NCI-H2227 treated with DMSO at 0.1 percent for 48 hours (cell line): ENCODE data around the gene TOLLIP.
"Not testable (repeated sequence)": the region's sequence is repeated elsewhere in the genome, so short reads cannot be mapped to it uniquely, and the experiment has no call there.

ENCODE experiments used
- DNase-seq: peaks from one replicate; lab custom pipeline; 2025; lab: John Stamatoyannopoulos, UW

The TOLLIP gene

DNA sequence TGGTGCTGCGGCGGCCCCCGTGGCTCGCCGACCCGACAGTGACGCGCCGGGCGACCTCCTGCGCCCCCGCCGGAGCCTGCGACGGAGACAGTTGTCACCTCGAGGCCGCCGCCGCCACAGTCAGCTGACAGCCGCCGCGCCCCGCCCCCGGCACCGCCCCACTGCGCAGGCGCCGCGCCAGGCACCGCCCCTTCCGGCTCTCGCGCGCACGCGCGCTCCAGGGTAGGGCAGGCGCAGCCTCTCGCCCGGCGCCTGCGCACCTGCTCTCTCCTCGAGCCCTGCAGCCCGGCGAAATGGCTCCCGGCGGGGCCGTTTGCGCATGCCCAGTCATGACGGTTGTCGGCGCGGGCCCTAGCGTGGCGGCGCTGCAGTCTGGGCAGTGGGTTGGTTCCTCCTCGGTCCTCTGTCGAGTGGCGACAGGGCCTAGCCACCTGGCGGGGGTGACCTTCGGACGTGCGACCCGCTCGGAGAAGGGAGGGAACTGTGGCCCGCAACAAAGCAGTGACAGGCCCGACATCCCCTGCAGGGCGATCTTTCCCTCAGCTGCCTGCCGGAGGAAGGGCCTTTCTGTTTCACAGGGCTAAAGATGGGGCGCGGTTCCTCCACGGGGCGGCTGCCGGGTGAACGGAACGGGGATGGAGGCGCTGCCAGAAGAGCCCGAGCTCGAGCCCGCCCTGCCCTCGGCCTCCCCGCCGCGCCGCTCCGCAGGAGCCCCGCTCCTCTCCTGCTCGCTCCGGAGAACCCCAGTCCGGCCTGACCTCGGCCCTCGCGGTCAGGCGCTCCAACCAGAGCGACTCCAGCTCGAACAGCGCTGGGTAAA is at the start of gene TOLLIP:
TOLLIP (minus strand) TSS at position 135 of the 820 bp plus-strand sequence; CDS start at position 1, 134 bp downstream.
- DNase-seq, result peak; percentile 98

GRCh38 chr11:1358931-1359330 is 49.5 kb upstream of the TOLLIP start:
- DNase-seq, result not testable (repeated sequence)

DNA sequence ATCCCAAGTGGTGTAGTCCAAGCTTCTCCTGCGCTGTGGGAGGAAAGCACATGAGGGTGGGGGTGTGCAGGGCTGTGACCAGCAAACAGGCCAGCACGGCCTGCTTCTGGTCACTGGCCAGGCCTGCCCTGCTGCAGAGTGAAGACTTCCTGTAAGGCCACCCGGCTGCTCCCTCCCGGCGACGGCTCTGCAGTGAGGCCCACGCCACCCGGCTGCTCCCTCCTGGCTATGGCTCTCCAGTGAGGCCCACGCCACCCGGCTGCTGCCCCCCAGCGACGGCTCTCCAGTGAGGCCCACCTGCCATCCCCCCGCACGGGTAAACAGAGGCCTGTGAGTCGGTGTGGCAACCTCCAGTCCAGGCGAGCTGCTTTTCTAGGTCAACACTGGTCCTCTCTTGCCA is 48.9 kb upstream of the TOLLIP start:
- no peak for DNase-seq

- DNase-seq, result no peak
Measured at GRCh38 chr11:1356478-1356960, 47.1 kb upstream of the TOLLIP start.

DNA sequence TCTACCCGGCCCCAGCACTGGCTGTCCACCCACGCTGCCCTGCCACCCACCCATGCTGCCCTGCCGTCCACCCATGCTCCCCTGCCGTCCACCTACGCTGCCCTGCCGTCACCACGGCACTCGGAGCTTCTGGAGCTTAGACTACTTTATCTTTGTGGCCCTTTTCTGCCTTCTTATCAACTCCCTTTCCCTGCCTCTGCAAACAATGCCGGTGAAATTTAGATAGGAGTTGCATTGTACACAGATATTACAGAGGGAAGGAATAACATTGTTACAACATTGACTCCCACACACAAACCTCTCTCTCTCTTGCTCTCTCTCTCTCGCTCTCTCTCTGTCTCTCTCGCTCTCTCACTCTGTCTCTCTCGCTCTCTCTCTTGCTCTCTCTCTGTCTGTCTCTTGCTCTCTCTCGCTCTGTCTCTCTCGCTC is 46.6 kb upstream of the TOLLIP start:
- no peak for DNase-seq

- no peak for DNase-seq
Measured at GRCh38 chr11:1354125-1354938, 44.9 kb upstream of the TOLLIP start.

- no peak for DNase-seq
Measured at GRCh38 chr11:1353383-1354124, 44.1 kb upstream of the TOLLIP start.

- no peak for DNase-seq
Measured at GRCh38 chr11:1352696-1353382, 43.4 kb upstream of the TOLLIP start.

GRCh38 chr11:1351278-1351937 is 42.0 kb upstream of the TOLLIP start:
- no peak for DNase-seq

GRCh38 chr11:1350086-1350725 is 40.8 kb upstream of the TOLLIP start:
- no peak for DNase-seq

DNA sequence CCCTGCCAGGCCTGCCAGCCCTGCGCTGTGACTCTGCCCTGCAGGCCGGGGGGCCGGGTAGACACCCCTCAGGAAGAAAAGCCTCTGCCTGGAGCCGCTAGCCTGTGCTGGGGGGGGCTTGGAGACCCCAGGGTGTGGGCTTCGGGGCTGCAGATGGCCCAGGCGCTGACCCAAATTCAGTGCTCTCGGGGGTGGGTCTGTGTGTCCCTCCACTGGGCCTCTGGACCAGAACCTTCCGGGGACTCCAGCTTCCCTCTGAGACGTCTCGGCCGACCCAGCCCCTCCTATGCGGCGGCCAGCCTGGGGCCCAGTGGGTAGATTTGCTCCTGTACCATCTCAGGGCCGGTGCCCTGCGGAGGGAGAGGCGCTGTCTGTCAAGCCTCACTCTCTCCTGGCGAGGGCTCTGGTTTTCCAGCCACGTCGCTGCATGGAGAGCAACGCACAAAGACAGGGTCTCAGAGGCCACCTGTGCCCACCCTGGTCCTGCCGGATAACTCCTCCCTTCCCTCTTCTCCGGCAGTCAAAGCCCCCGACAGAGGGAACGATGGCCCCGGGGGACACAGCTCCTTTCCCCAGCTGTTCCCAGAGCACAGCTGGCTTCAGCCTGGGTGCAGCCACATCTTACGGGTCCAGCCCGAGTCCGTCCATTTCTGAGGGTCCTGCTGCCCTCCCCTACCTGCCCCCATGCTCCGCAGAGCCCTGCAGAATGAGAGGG is 40.1 kb upstream of the TOLLIP start:
- DNase-seq, result no peak

DNA sequence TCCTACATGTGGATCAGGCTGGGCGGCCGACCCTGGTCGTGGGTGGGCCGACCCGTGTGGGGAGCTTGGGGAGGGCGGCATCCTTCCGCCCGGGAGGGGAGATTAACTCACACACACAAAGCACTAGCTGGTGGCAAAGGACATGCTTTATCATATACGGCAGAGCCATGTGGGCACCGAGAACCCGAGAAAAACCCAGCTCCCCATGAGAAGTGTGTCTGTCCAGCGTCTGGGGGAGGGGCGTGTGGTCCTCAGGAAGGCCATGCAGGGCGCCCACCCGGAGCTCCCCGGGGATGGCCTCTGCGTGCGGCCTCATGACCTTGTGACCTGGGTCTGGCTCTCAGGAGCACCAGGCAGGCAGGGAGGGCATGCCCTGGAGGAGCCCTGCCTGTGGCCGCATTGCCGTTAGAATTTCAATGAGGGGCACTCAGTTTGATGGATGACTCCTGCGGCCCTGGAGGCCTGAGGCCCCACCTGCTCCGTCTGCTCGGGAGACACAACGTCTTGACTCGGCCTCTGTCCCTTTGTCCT is 39.4 kb upstream of the TOLLIP start:
- DNase-seq, result no peak

GRCh38 chr11:1348146-1348795 is 38.8 kb upstream of the TOLLIP start:
- DNase-seq, result no peak

DNA sequence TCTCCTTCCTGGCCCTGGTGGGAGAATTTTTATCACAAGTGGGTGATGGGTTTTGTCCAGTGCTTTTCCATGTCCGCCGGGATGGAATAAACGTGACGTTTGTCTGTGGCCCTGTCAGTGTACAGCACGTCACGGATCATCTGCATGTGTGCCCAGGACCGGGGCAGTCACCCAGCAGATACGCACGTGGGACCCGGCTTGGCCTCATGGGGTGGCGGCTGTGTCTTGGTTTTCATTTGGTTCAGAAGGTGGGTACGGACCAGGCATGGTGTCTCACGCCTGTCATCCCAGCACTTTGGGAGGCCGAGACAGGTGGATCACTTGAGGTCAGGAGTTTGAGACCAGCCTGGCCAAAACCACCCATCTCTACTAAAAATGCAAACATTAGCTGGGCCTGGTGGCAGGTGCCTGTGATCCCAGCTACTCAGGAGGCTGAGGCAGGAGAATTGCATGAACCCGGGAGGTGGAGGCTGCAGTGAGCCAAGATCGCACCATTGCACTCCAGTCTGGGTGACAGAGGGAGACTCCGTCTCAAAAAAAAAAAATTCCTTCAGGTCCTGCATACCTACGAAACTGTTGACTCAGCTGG is 38.1 kb upstream of the TOLLIP start:
- DNase-seq, result not testable (repeated sequence)

DNA sequence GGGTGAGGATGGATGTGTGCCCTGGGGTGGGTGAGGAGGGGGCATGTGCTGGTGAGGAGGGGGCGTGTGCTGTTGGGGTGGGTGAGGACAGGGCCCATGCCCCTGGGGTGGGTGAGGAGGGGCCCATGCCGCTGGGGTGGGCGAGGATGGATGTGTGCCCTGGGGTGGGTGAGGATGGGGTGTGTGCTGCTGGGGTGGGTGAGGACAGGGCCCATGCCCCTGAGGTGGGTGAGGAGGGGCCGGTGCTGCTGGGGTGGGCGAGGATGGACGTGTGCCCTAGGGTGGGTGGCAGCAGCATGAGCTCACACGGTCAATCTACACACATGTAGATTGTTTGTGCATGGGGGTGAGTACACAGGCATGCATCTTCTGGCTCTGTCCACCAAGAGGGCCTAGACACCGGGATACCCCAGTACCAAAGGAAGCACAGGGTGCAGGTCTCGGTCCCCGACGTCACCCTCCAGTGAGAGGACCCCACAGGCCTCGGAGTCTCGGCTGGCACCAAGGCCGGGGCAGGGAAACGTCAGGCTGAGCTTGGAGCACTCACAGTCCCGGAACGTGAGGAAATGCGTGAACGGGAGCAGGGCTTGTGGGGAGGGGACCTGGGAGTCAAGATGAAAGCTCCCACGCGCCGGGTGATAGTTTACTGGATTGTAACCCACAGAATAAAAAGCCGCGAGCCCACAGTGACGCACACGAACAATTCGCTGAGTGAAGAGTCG is 37.4 kb upstream of the TOLLIP start:
- DNase-seq, result no peak

GRCh38 chr11:1345737-1346513 is 36.5 kb upstream of the TOLLIP start:
- DNase-seq, result no peak

DNA sequence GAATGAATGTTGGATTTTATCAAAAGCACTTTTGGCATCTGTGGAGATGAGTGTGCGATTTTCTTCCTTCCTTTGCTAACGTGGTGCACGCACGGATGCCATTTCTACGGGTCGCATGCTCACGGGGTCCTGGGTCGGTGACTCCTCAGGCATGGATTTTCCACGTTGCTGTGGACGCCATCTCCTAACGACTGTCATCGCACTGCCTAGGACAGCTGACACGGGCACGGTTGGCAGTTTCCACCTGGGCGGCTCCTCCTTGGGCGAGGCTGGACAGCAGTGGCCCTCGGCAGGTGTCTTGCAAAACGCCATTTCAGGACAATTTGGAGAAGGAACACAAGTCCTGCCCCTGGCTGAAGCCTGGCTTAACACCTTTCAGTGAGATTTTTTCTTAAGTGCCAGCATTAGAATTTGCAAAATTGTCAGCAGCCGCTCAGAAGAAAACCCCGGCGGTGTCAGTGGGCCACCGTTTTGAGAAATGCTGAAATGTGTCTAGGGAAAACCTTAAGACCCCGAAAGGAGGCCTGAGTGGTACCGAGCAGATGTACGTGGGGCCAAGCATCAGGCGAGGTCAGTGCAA is 34.7 kb upstream of the TOLLIP start:
- no peak for DNase-seq
